Measurements from ENCODE around the gene PRCC. TPM values are rescaled to one million over a fixed set of nuclear protein-coding genes. Genes with fewer than 3 reads are reported as not detected.

Gene PRCC
- total RNA-seq, 1 experiment from 2014 or later, result 103 TPM

GRCh38 chr1:156844638-156845037 lies 77.3 kb downstream of the PRCC start:
- H2AFZ ChIP-seq (ENCODE audit: low read length), result no peak overlapping the region
- H3K4me2 ChIP-seq (ENCODE audit: low read length), result no peak overlapping the region
- H3K9me2 ChIP-seq (replicated peaks; ENCODE audit: low read length), result no peaks in the 10 kb centered on the region
- no peak for DNase-seq
- no peak for ATAC-seq
- no peaks in the 10 kb centered on the region for H3K4me1 ChIP-seq (ENCODE audit: insufficient read depth, low read length)
- H3K27ac ChIP-seq (ENCODE audit: low read length), result no peak overlapping the region
- ChIA-PET CTCF (no interaction called here), POLR2A (ENCODE audit: unreplicated experiment) (no interaction called here)
- H3K9ac ChIP-seq (ENCODE audit: low read length), result no peak overlapping the region
- TF ChIP-seq EZH2phosphoT487 (IDR thresholded peaks at IDR 0.05; ENCODE audit: borderline replicate concordance, low read length), result no peak
- no peaks in the 10 kb centered on the region for H3K27me3 ChIP-seq (ENCODE audit: low read length)
- no peak overlapping the region for H3K4me3 ChIP-seq (ENCODE audit: low read length)
- H4K20me1 ChIP-seq (ENCODE audit: low read length), result no peaks in the 10 kb centered on the region
- H3K79me2 ChIP-seq (ENCODE audit: low read length), result no peaks in the 10 kb centered on the region
- BruUV-seq (replicated peaks), result no TSS peak
- intact Hi-C loops (cut with micrococcal nuclease), result no loop called here
- no peaks in the 10 kb centered on the region for H3K36me3 ChIP-seq (ENCODE audit: low read depth, low read length)
- no peaks in the 10 kb centered on the region for H3F3A ChIP-seq (ENCODE audit: low read length, unreplicated experiment)
- H3K9me3 ChIP-seq (ENCODE audit: low read length), result no peaks in the 10 kb centered on the region

- Histone ChIP-seq H3K27ac (ENCODE audit: low read length) (no peak overlapping the region), H3K4me3 (ENCODE audit: low read length) (no peak overlapping the region), H3K9ac (ENCODE audit: low read length) (no peak overlapping the region), H3K79me2 (ENCODE audit: low read length) (no peaks in the 10 kb centered on the region), H3K9me2 (replicated peaks; ENCODE audit: low read length) (no peaks in the 10 kb centered on the region), H3K36me3 (ENCODE audit: low read depth, low read length) (no peaks in the 10 kb centered on the region), H3K4me1 (ENCODE audit: insufficient read depth, low read length) (no peaks in the 10 kb centered on the region), H2AFZ (ENCODE audit: low read length) (no peak overlapping the region), H3F3A (ENCODE audit: low read length, unreplicated experiment) (no peaks in the 10 kb centered on the region), H3K4me2 (ENCODE audit: low read length) (no peak overlapping the region), H4K20me1 (ENCODE audit: low read length) (no peaks in the 10 kb centered on the region), H3K27me3 (ENCODE audit: low read length) (no peaks in the 10 kb centered on the region), H3K9me3 (ENCODE audit: low read length) (no peaks in the 10 kb centered on the region)
- intact Hi-C loops (cut with micrococcal nuclease), result no loop called here
- ATAC-seq (no peak), DNase-seq (no peak)
- BruUV-seq (replicated peaks), result no TSS peak
- TF ChIP-seq EZH2 (IDR thresholded peaks at IDR 0.05; ENCODE audit: low read length, unreplicated experiment), result no peak
- TF ChIP-seq EZH2phosphoT487 (IDR thresholded peaks at IDR 0.05; ENCODE audit: borderline replicate concordance, low read length), result no peak
- TF ChIP-seq CTCF (conservative IDR thresholded peaks at IDR 0.05; ENCODE audit: low read depth, low read length), result no peak
- POLR2A ChIA-PET (ENCODE audit: unreplicated experiment), result no interaction called here
- CTCF ChIA-PET, result no interaction called here
Observed at GRCh38 chr1:156845055-156845952, 78.0 kb downstream of the PRCC start.

DNA sequence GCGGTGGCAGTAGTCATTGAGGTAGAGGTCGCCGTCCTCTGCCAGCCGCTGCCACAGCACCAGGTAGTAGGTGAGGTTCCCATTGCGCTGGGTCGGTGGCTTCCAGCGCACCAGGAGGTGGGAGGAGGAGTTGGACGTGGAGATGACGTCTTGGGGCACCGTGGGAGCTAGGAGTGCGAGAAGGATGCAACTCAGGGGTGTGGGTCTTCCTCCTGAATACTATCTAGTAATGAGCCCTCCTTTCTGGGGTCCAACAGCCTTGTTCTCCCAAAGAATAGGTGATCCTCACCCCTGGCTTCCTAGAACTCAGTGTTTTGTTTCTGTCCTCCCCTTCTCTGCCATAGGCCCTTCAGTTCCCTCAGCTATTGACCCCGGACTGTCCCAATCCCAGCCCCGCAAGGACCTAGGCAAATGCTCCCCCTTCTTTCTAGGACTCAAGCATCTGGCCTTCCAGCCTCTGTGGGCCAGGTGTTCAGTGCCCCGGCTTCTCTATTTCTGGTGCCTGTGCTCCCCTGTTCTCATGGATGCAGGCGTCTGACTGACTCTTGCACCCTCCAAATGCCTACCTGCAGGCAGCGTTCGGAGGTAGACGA lies 78.7 kb downstream of the PRCC start:
- no peak for ATAC-seq
- Histone ChIP-seq H3K4me3 (ENCODE audit: low read length) (no peak overlapping the region), H3K4me2 (ENCODE audit: low read length) (no peak overlapping the region), H3K36me3 (ENCODE audit: low read depth, low read length) (no peaks in the 10 kb centered on the region), H3K9ac (ENCODE audit: low read length) (no peak overlapping the region), H3K9me2 (replicated peaks; ENCODE audit: low read length) (no peaks in the 10 kb centered on the region), H3K27me3 (ENCODE audit: low read length) (no peaks in the 10 kb centered on the region), H3K79me2 (ENCODE audit: low read length) (no peaks in the 10 kb centered on the region), H3F3A (ENCODE audit: low read length, unreplicated experiment) (no peaks in the 10 kb centered on the region), H3K4me1 (ENCODE audit: insufficient read depth, low read length) (no peaks in the 10 kb centered on the region), H4K20me1 (ENCODE audit: low read length) (no peaks in the 10 kb centered on the region), H3K9me3 (ENCODE audit: low read length) (no peaks in the 10 kb centered on the region), H3K27ac (ENCODE audit: low read length) (no peak overlapping the region), H2AFZ (ENCODE audit: low read length) (no peak overlapping the region)
- no peak for TF ChIP-seq EZH2phosphoT487 (IDR thresholded peaks at IDR 0.05; ENCODE audit: borderline replicate concordance, low read length)
- no peak for TF ChIP-seq EZH2 (IDR thresholded peaks at IDR 0.05; ENCODE audit: low read length, unreplicated experiment)
- TF ChIP-seq CTCF (conservative IDR thresholded peaks at IDR 0.05; ENCODE audit: low read depth, low read length), result no peak
- DNase-seq, result no peak
- ChIA-PET POLR2A (ENCODE audit: unreplicated experiment) (no interaction called here), CTCF (no interaction called here)
- BruUV-seq (replicated peaks), result no TSS peak
- intact Hi-C loops (cut with micrococcal nuclease), result no loop called here
